Tibial nerve (tissue), 4 donors: Measurements from ENCODE around the gene COL25A1. TPM values are rescaled to one million over a fixed set of nuclear protein-coding genes. Genes with fewer than 3 reads are reported as not detected.
"Not testable (repeated sequence)": the region's sequence is repeated elsewhere in the genome, so short reads cannot be mapped to it uniquely, and the experiment has no call there.

Experiments
- DNase-seq, 2 donors: peaks; one replicate each; pipeline ENCODE4 v3.0.0-alpha.2; 2019; ENCODE audit warnings: low spot score in 2 of 2
- H3K27ac ChIP-seq, 4 donors: fragments of 200-600 bp; sonication (generic) in 3 of 4; one replicate each; pipeline ENCODE4 v1.5.1; 2017 to 2019; ENCODE audit warnings: mild to moderate bottlenecking in 1 of 4
- H3K27me3 ChIP-seq, 2 donors: fragments of 200-600 bp; sonication (generic) in 1 of 2; one replicate each; pipeline versions ENCODE4 v1.5.1 to v1.6.0; 2017 to 2019
- H3K36me3 ChIP-seq, 3 donors: fragments of 200-600 bp; sonication (generic); one replicate each; pipeline ENCODE4 v1.5.1; 2018 to 2019
- H3K4me1 ChIP-seq, 4 donors: fragments of 200-600 bp; sonication (generic) in 3 of 4; one replicate each; pipeline ENCODE4 v1.5.1; 2017 to 2019
- H3K4me3 ChIP-seq, 4 donors: fragments of 200-600 bp; sonication (generic) in 3 of 4; one replicate each; pipeline ENCODE4 v1.5.1; 2017 to 2019; ENCODE audit warnings: mild to moderate bottlenecking in 1 of 4, moderate library complexity in 1 of 4
- H3K9me3 ChIP-seq, 4 donors: fragments of 200-600 bp; sonication (generic) in 3 of 4; one replicate each; pipeline ENCODE4 v1.5.1; 2017 to 2019
- EP300 ChIP-seq, 2 donors: sonication (generic); formaldehyde crosslinking; IDR thresholded peaks; one replicate each; pipeline ENCODE4 v1.6.1; 2017; ENCODE audit warnings: antibody characterized with exemption in 2 of 2, mild to moderate bottlenecking in 1 of 2
- POLR2A ChIP-seq, 2 donors: fragments of 450-650 bp; IDR thresholded peaks; one replicate each; pipeline ENCODE4 v1.6.1; 2017; ENCODE audit warnings: antibody characterized with exemption in 2 of 2, mild to moderate bottlenecking in 2 of 2, moderate library complexity in 2 of 2
- WGBS, 2 donors: methylation state at CpG; one replicate each; pipeline ENCODE4 v1.1.5; 2018; 5-methylcytosine and 5-hydroxymethylcytosine counted together
- total RNA-seq, 4 donors: library from RNA; depleted of rRNA; stranded (reverse); fragments of >200 nt; gene quantifications; one replicate each; pipeline ENCODE4 v1.1.0, GENCODE V29; 2016
- TF ChIP-seq, protein P1 (sequence below), 5 experiments: fragments of 200-600 bp in 3 of 5; fragments of 450-650 bp in 2 of 5; sonication (generic) in 3 of 5; IDR thresholded peaks; one replicate each; pipeline ENCODE4 v1.5.1; 2016 to 2019; ENCODE audit warnings: antibody characterized with exemption in 5 of 5, mild to moderate bottlenecking in 3 of 5, moderate library complexity in 2 of 5

The COL25A1 gene
- total RNA-seq, 4 donors from 2014 or later, result 1.5 to 4.1 (median 2.3) TPM

DNA sequence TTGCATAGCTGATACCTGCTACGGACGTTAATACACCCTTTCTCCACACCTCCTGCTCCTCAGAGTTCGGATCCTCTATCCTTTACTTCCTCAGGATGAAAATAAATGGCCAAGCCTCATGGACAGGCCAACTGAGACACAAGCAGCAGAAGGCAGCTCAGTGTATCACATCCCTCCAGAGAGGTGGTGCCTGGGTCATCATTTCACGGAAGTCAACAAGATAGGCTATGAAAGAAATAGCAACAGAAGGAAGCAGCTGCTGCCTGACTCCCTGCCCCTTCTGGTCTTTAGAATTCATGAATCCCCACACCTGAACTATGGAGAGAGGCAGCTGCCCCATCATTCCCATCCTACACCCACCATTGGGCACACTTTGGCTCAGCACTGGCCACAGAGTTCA, 272.5 kb downstream of the COL25A1 start:
- H3K27me3 ChIP-seq, result no peaks in the 10 kb centered on the region
- H3K9me3 ChIP-seq, result no peaks in the 10 kb centered on the region
- no peak overlapping the region for H3K4me3 ChIP-seq
- no peaks in the 10 kb centered on the region for H3K36me3 ChIP-seq
- TF ChIP-seq EP300 (IDR thresholded peaks at IDR 0.05), result no peak
- no peak for TF ChIP-seq POLR2A (IDR thresholded peaks at IDR 0.05)
- TF ChIP-seq, protein P1, sequence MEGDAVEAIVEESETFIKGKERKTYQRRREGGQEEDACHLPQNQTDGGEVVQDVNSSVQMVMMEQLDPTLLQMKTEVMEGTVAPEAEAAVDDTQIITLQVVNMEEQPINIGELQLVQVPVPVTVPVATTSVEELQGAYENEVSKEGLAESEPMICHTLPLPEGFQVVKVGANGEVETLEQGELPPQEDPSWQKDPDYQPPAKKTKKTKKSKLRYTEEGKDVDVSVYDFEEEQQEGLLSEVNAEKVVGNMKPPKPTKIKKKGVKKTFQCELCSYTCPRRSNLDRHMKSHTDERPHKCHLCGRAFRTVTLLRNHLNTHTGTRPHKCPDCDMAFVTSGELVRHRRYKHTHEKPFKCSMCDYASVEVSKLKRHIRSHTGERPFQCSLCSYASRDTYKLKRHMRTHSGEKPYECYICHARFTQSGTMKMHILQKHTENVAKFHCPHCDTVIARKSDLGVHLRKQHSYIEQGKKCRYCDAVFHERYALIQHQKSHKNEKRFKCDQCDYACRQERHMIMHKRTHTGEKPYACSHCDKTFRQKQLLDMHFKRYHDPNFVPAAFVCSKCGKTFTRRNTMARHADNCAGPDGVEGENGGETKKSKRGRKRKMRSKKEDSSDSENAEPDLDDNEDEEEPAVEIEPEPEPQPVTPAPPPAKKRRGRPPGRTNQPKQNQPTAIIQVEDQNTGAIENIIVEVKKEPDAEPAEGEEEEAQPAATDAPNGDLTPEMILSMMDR (IDR thresholded peaks at IDR 0.05), result no peak
- H3K4me1 ChIP-seq, result no peaks in the 10 kb centered on the region
- no peak overlapping the region for H3K27ac ChIP-seq
- no peak for DNase-seq
- 89 to 94% methylated on average over 4 of the region's 4 CpGs for whole genome bisulfite sequencing, 2 donors

DNA sequence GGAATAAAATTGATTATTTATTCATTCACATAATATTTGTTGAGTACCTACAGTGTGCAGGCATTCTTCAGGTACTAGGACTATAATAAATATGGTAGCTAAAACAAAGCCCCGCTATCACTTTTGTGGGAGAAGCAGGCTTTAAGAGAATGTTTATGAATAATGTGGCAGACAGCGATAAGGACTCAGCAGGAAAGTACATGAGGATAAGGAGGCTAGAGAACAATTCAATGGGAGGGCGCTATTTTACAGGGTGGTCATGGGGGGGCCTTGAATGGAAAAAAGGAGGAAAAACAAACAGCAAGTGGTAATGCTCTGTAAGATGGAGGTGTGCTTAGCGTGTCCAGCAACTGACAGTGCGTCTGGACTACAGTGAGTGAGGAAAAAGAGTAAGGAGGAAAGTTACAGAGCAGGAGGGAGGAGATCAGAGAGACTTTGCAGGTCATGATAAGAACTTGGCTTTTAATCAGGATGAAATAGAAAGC, 275.4 kb downstream of the COL25A1 start:
- no peak for DNase-seq
- Histone ChIP-seq H3K9me3 (peaks cover 0 to 4% (median 0%) of the 10 kb centered on the region in 4 donors), H3K27me3 (no peaks in the 10 kb centered on the region), H3K27ac (no peak overlapping the region), H3K4me3 (no peak overlapping the region), H3K36me3 (no peaks in the 10 kb centered on the region), H3K4me1 (no peaks in the 10 kb centered on the region)
- TF ChIP-seq POLR2A (IDR thresholded peaks at IDR 0.05) (no peak), EP300 (IDR thresholded peaks at IDR 0.05) (no peak)
- TF ChIP-seq, protein P1 (IDR thresholded peaks at IDR 0.05), result no peak
- WGBS, 2 donors, result 71 to 97% methylated on average over 5 of the region's 5 CpGs

GRCh38 chr4:109026588-109026987, 275.9 kb downstream of the COL25A1 start:
- no peaks in the 10 kb centered on the region for H3K36me3 ChIP-seq
- peaks cover 0 to 8% (median 0%) of the 10 kb centered on the region in 4 donors for H3K9me3 ChIP-seq
- H3K4me1 ChIP-seq, result no peaks in the 10 kb centered on the region
- no peak overlapping the region for H3K4me3 ChIP-seq
- H3K27ac ChIP-seq, result no peak overlapping the region
- DNase-seq, result no peak
- no peak for TF ChIP-seq POLR2A (IDR thresholded peaks at IDR 0.05)
- TF ChIP-seq, protein P1 (IDR thresholded peaks at IDR 0.05), result no peak
- no peak for TF ChIP-seq EP300 (IDR thresholded peaks at IDR 0.05)
- WGBS, 2 donors, result 69 to 74% methylated on average over 4 of the region's 4 CpGs
- no peaks in the 10 kb centered on the region for H3K27me3 ChIP-seq

- Histone ChIP-seq H3K27me3 (no peaks in the 10 kb centered on the region), H3K4me3 (no peak overlapping the region), H3K27ac (no peak overlapping the region), H3K9me3 (peaks cover 0 to 18% (median 0%) of the 10 kb centered on the region in 4 donors), H3K36me3 (no peaks in the 10 kb centered on the region), H3K4me1 (no peaks in the 10 kb centered on the region)
- 45 to 51% methylated on average over 3 of the region's 3 CpGs for WGBS, 2 donors
- TF ChIP-seq EP300 (IDR thresholded peaks at IDR 0.05) (no peak), POLR2A (IDR thresholded peaks at IDR 0.05) (no peak)
- TF ChIP-seq, protein P1 (IDR thresholded peaks at IDR 0.05), result no peak
- no peak for DNase-seq
Observed at GRCh38 chr4:109025471-109026076, 276.9 kb downstream of the COL25A1 start.

GRCh38 chr4:109022961-109023360, 279.5 kb downstream of the COL25A1 start:
- Histone ChIP-seq H3K4me3 (no peak overlapping the region), H3K4me1 (no peaks in the 10 kb centered on the region), H3K27me3 (no peaks in the 10 kb centered on the region), H3K27ac (no peak overlapping the region), H3K9me3 (peaks cover 0 to 18% (median 0%) of the 10 kb centered on the region in 4 donors), H3K36me3 (no peaks in the 10 kb centered on the region)
- no peak for DNase-seq
- TF ChIP-seq, protein P1 (IDR thresholded peaks at IDR 0.05), result no peak
- TF ChIP-seq EP300 (IDR thresholded peaks at IDR 0.05), result no peak
- no peak for TF ChIP-seq POLR2A (IDR thresholded peaks at IDR 0.05)
- WGBS, 2 donors, result 38 to 58% methylated on average over 1 of the region's 1 CpG

GRCh38 chr4:109021630-109022029, 280.8 kb downstream of the COL25A1 start:
- WGBS, 2 donors, result 92 to 93% methylated on average over 6 of the region's 6 CpGs
- H3K4me1 ChIP-seq, H3K27me3 ChIP-seq, H3K27ac ChIP-seq, H3K4me3 ChIP-seq, DNase-seq, H3K36me3 ChIP-seq: not testable (repeated sequence)
- peaks cover 0 to 18% (median 0%) of the 10 kb centered on the region in 4 donors for H3K9me3 ChIP-seq
